HepG2 (cell line): ENCODE measurements around the gene EFNA4. TPM values are rescaled to one million over a fixed set of nuclear protein-coding genes. Genes with fewer than 3 reads are reported as not detected.

Experiments
- AKAP8 ChIP-seq: sonication (generic); formaldehyde crosslinking; IDR thresholded peaks from 2 replicates; pipeline ENCODE4 v1.5.1; 2020; ENCODE audit warnings: mild to moderate bottlenecking, missing genetic modification reagents
- CAMTA2 ChIP-seq: sonication (generic); formaldehyde crosslinking; IDR thresholded peaks from 2 replicates; pipeline ENCODE4 v1.4.0; 2020; ENCODE audit warnings: mild to moderate bottlenecking, missing genetic modification reagents, borderline replicate concordance
- FOXA1 ChIP-seq, 2 experiments: fragments of 450-650 bp in 1 of 2; sonication (generic) in 1 of 2; formaldehyde crosslinking in 1 of 2; IDR thresholded peaks; 2 replicates each; pipeline versions ENCODE4 v1.4.0 to v1.6.1; 2016 to 2020; ENCODE audit warnings: missing genetic modification reagents in 1 of 2
- IKZF1 ChIP-seq: fragments of 450-650 bp; IDR thresholded peaks from 2 replicates; pipeline ENCODE4 v1.7.1; 2016
- ISL2 ChIP-seq: sonication (generic); formaldehyde crosslinking; IDR thresholded peaks from 2 replicates; pipeline ENCODE4 v1.5.0; 2020; ENCODE audit warnings: missing genetic modification reagents
- KLF13 ChIP-seq: sonication (generic); formaldehyde crosslinking; IDR thresholded peaks from 2 replicates; pipeline ENCODE4 v1.4.0; 2020; ENCODE audit warnings: mild to moderate bottlenecking, missing genetic modification reagents
- MIXL1 ChIP-seq: IDR thresholded peaks from 2 replicates; pipeline ENCODE4 v1.6.1; 2016
- MXI1 ChIP-seq: IDR thresholded peaks from 3 replicates; pipeline ENCODE4 v1.6.1; 2012; ENCODE audit warnings: low read depth, low read length, inconsistent platforms, borderline replicate concordance
- NRL ChIP-seq: sonication (generic); formaldehyde crosslinking; IDR thresholded peaks from 2 replicates; pipeline ENCODE4 v1.5.0; 2020; ENCODE audit warnings: missing genetic modification reagents, mild to moderate bottlenecking, moderate library complexity, borderline replicate concordance
- RARA ChIP-seq: IDR thresholded peaks from 2 replicates; pipeline ENCODE4 v1.6.1; 2016; ENCODE audit warnings: missing genetic modification reagents, missing compliant biosample characterization
- RBFOX2 ChIP-seq: fragments of 200-400 bp; formaldehyde crosslinking; IDR thresholded peaks from 2 replicates; pipeline ENCODE4 v1.6.1; 2017; ENCODE audit warnings: low read depth, mild to moderate bottlenecking, low read length
- RBM39 ChIP-seq: fragments of 200-400 bp; formaldehyde crosslinking; IDR thresholded peaks from one replicate; pipeline ENCODE4 v1.6.1; 2018; ENCODE audit warnings: antibody characterized with exemption, mild to moderate bottlenecking, low read depth, low read length; ENCODE audit not compliant: poor library complexity, severe bottlenecking
- TOPORS ChIP-seq: sonication (generic); formaldehyde crosslinking; IDR thresholded peaks from 2 replicates; pipeline ENCODE4 v1.8.0; 2023; ENCODE audit warnings: mild to moderate bottlenecking, missing genetic modification reagents
- ZBTB20 ChIP-seq: sonication (generic); formaldehyde crosslinking; IDR thresholded peaks from 2 replicates; pipeline ENCODE4 v1.8.1; 2023; ENCODE audit warnings: missing genetic modification reagents, low read depth, mild to moderate bottlenecking, borderline replicate concordance
- ZFP1 ChIP-seq: IDR thresholded peaks from 2 replicates; pipeline ENCODE4 v1.6.1; 2016
- ZFP36L2 ChIP-seq: sonication (generic); formaldehyde crosslinking; IDR thresholded peaks from 2 replicates; pipeline ENCODE4 v1.4.0; 2020; ENCODE audit warnings: missing genetic modification reagents
- ZNF124 ChIP-seq: sonication (generic); formaldehyde crosslinking; IDR thresholded peaks from 2 replicates; pipeline ENCODE4 v1.4.0; 2020; ENCODE audit warnings: missing genetic modification reagents
- ZNF207 ChIP-seq: fragments of 450-650 bp; IDR thresholded peaks from 2 replicates; pipeline ENCODE4 v1.6.1; 2016; ENCODE audit warnings: antibody characterized with exemption, borderline replicate concordance
- ZNF235 ChIP-seq: sonication (generic); formaldehyde crosslinking; IDR thresholded peaks from 2 replicates; pipeline ENCODE4 v1.8.1; 2023; ENCODE audit warnings: mild to moderate bottlenecking, missing genetic modification reagents, borderline replicate concordance
- ZNF644 ChIP-seq: IDR thresholded peaks from 2 replicates; pipeline ENCODE4 v1.6.1; 2016; ENCODE audit warnings: low read depth
- ZNF75D ChIP-seq: sonication (generic); formaldehyde crosslinking; IDR thresholded peaks from 2 replicates; pipeline ENCODE4 v1.8.1; 2023; ENCODE audit warnings: missing genetic modification reagents, mild to moderate bottlenecking, borderline replicate concordance
- ZSCAN29 ChIP-seq: sonication (generic); formaldehyde crosslinking; conservative IDR thresholded peaks from 2 replicates; pipeline ENCODE4 v1.4.0; 2020; ENCODE audit warnings: mild to moderate bottlenecking, missing genetic modification reagents
- ZSCAN31 ChIP-seq: sonication (generic); formaldehyde crosslinking; IDR thresholded peaks from 2 replicates; pipeline ENCODE4 v1.5.0; 2020; ENCODE audit warnings: low read depth, mild to moderate bottlenecking, missing genetic modification reagents
- polyA plus RNA-seq, 8 experiments: library from polyadenylated mRNA; depleted of rRNA in 3 of 8; stranded (reverse) in 7 of 8; unstranded in 1 of 8; fragments of >200 nt; fragmentation: Illumina TruSeq in 4 of 8; extraction: Trizol in 4 of 8; gene quantifications; 2 replicates each; pipeline versions ENCODE4 v1.2.1 to v1.2.3, GENCODE V29; 2011 to 2016; ENCODE audit warnings: low read depth in 4 of 8, missing spikeins in 1 of 8, mixed read lengths in 1 of 8; ENCODE audit not compliant: insufficient read depth in 1 of 8
- total RNA-seq, 5 experiments: library from RNA; depleted of rRNA; stranded (reverse); fragments of >200 nt; fragmentation: Illumina TruSeq; extraction: Trizol; gene quantifications; 2 replicates each; pipeline ENCODE4 v1.2.3, GENCODE V29; 2016; ENCODE audit warnings: low read depth in 1 of 5
- TF ChIP-seq, protein P1 (sequence below): sonication (generic); formaldehyde crosslinking; IDR thresholded peaks from 2 replicates; pipeline ENCODE4 v1.9.0; 2021; ENCODE audit warnings: mild to moderate bottlenecking, missing genetic modification reagents
- TF ChIP-seq, protein P2 (sequence below): fragments of 450-650 bp; IDR thresholded peaks from 2 replicates; pipeline ENCODE4 v1.6.1; 2017

The EFNA4 gene
- total and polyA plus RNA-seq, 2 of the 13 experiments (the other 11 are each of a cell fraction or from before 2014, with no cell fraction given), result 12.0 to 17.2 TPM

- TF ChIP-seq ZNF235 (CRISPR knock-in tag) (no peak), RARA (CRISPR knock-in tag) (no peak), CAMTA2 (CRISPR knock-in tag) (0 out of 2 replicates have a peak, but pooled peaks have one; percentile 35), ZBTB20 (CRISPR knock-in tag) (no peak), ZNF75D (CRISPR knock-in tag) (no peak), NRL (CRISPR knock-in tag) (no peak; the same call in 1 of the 2 replicates), ZNF124 (CRISPR knock-in tag) (no peak), ZFP1 (no peak), KLF13 (no peak), AKAP8 (CRISPR knock-in tag) (peak; percentile 88), IKZF1 (no peak), ZNF207 (no peak), TOPORS (CRISPR knock-in tag) (no peak), ZSCAN31 (CRISPR knock-in tag) (0 out of 2 replicates have a peak, but pooled peaks have one; percentile 65), RBM39 (peak; percentile 33), ISL2 (CRISPR knock-in tag) (0 out of 2 replicates have a peak, but pooled peaks have one; percentile 22), ZSCAN29 (CRISPR knock-in tag) (no peak), FOXA1 (IDR thresholded peaks at IDR 0.05) (no peak), FOXA1 (CRISPR knock-in tag; IDR thresholded peaks at IDR 0.05) (no peak), ZFP36L2 (CRISPR knock-in tag) (no peak), ZNF644 (no peak), MIXL1 (CRISPR knock-in tag) (0 out of 2 replicates have a peak, but pooled peaks have one; percentile 16), RBFOX2 (peak; percentile 54), MXI1 (peak; percentile 70; the same call in 1 of the 3 replicates)
- TF ChIP-seq, protein P1, sequence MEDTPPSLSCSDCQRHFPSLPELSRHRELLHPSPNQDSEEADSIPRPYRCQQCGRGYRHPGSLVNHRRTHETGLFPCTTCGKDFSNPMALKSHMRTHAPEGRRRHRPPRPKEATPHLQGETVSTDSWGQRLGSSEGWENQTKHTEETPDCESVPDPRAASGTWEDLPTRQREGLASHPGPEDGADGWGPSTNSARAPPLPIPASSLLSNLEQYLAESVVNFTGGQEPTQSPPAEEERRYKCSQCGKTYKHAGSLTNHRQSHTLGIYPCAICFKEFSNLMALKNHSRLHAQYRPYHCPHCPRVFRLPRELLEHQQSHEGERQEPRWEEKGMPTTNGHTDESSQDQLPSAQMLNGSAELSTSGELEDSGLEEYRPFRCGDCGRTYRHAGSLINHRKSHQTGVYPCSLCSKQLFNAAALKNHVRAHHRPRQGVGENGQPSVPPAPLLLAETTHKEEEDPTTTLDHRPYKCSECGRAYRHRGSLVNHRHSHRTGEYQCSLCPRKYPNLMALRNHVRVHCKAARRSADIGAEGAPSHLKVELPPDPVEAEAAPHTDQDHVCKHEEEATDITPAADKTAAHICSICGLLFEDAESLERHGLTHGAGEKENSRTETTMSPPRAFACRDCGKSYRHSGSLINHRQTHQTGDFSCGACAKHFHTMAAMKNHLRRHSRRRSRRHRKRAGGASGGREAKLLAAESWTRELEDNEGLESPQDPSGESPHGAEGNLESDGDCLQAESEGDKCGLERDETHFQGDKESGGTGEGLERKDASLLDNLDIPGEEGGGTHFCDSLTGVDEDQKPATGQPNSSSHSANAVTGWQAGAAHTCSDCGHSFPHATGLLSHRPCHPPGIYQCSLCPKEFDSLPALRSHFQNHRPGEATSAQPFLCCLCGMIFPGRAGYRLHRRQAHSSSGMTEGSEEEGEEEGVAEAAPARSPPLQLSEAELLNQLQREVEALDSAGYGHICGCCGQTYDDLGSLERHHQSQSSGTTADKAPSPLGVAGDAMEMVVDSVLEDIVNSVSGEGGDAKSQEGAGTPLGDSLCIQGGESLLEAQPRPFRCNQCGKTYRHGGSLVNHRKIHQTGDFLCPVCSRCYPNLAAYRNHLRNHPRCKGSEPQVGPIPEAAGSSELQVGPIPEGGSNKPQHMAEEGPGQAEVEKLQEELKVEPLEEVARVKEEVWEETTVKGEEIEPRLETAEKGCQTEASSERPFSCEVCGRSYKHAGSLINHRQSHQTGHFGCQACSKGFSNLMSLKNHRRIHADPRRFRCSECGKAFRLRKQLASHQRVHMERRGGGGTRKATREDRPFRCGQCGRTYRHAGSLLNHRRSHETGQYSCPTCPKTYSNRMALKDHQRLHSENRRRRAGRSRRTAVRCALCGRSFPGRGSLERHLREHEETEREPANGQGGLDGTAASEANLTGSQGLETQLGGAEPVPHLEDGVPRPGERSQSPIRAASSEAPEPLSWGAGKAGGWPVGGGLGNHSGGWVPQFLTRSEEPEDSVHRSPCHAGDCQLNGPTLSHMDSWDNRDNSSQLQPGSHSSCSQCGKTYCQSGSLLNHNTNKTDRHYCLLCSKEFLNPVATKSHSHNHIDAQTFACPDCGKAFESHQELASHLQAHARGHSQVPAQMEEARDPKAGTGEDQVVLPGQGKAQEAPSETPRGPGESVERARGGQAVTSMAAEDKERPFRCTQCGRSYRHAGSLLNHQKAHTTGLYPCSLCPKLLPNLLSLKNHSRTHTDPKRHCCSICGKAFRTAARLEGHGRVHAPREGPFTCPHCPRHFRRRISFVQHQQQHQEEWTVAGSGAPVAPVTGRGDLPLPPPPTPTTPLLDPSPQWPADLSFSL (CRISPR knock-in tag), result no peak
- TF ChIP-seq, protein P2, sequence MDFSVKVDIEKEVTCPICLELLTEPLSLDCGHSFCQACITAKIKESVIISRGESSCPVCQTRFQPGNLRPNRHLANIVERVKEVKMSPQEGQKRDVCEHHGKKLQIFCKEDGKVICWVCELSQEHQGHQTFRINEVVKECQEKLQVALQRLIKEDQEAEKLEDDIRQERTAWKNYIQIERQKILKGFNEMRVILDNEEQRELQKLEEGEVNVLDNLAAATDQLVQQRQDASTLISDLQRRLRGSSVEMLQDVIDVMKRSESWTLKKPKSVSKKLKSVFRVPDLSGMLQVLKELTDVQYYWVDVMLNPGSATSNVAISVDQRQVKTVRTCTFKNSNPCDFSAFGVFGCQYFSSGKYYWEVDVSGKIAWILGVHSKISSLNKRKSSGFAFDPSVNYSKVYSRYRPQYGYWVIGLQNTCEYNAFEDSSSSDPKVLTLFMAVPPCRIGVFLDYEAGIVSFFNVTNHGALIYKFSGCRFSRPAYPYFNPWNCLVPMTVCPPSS, result no peak
These were observed 7.4 kb downstream of the EFNA4 start (continued) for GRCh38 chr1:155070721-155071569.
